ENCODE results near the gene OR2J3.
"Not testable (repeated sequence)": the region's sequence is repeated elsewhere in the genome, so short reads cannot be mapped to it uniquely, and the experiment has no call there.

OR2J3 gene

GRCh38 chr6:29107758-29108157 lies at the start of gene OR2J3:
TSS of gene OR2J3 (plus strand) at chr6:29108058. CDS start at chr6:29111891, 3,833 bp downstream.
- no peak for DNase-seq

- DNase-seq, result no peak
These were observed 35.8 kb upstream of the OR2J3 start for GRCh38 chr6:29071831-29072723.

- no peak for DNase-seq
These were observed 28.7 kb upstream of the OR2J3 start for GRCh38 chr6:29079203-29079602.

- no peak for DNase-seq
These were observed 26.5 kb upstream of the OR2J3 start for GRCh38 chr6:29081312-29081711.

GRCh38 chr6:29082457-29082856 lies 25.4 kb upstream of the OR2J3 start:
- no peak for DNase-seq

- DNase-seq, result no peak
These were observed 20.6 kb upstream of the OR2J3 start, which contains the start of gene OR2B3 for GRCh38 chr6:29087213-29087612. TSS of gene OR2B3 (minus strand) at chr6:29087313. CDS start at chr6:29087248, 65 bp downstream.

DNA sequence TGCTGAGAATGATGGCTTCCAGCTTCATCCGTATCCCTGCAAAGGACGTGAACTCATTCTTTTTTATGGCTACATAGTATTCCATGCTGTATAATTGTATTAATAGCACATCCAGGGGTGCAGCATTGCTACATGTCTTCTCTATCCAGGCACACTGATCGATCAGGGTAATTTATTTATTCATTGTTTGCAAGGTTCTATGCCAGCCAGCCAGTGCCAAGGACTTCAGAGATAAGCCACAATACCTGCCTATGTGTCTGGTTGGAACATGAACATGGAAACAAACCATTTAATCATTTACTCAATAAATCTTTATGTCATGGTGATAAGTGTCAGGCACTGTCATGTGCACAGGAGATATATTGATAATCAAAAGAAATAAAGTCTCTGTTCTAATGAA lies 14.9 kb upstream of the OR2J3 start:
- DNase-seq, result no peak

DNA sequence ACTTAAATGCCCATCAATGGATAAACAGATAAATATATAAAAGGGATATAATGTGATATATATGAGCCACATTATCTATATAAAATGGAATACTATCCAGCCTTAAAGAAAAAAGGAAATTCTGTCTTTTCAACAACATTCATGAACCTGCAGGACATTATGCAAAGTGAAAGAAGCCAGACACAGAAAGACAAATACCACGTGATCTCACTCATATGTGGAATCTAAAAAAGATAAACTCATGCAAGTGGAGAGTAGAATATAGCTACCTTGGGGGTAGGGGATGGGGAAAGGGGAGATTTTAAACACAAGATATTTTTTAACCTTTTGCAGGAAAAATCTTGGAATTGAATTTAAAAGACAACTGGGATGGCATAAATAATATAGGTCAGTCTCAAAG lies 10.1 kb upstream of the OR2J3 start:
- no peak for DNase-seq

DNA sequence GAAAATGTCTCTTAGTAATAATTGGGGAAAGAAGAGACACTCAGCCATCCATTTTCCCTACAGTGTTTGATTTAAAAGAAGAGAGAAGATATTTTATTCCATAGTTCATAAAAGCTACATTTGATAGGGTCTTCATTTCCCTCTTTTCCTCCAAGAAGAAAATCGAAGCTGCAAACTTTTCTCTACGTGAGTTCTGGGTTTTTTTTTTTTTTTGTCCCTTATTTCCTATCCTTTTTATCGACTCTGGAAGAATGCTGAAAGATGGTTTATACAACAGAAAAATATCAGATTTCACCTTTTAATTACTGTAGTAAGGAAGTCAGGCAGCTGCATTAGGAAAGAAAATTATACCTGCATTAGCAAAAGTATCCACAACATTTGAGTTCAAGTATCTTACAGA lies 8.7 kb upstream of the OR2J3 start, which contains the start of gene OR2J1:
OR2J1 (plus strand) TSS at position 301 of the 400 bp plus-strand sequence. CDS start 1,453 bp downstream, outside the sequence.
- no peak for DNase-seq

DNA sequence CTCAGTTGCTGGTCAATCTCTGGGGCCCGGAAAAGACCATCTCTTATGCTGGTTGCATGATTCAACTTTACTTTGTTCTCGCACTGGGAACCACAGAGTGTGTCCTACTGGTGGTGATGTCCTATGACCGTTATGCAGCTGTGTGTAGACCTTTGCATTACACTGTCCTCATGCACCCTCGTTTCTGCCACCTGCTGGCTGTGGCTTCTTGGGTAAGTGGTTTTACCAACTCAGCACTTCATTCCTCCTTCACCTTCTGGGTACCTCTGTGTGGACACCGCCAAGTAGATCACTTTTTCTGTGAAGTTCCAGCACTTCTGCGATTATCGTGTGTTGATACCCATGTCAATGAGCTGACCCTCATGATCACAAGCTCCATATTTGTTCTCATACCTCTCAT lies 4.3 kb downstream of the OR2J3 start:
- peak; percentile 1 for DNase-seq

GRCh38 chr6:29114964-29115363 lies 7.1 kb downstream of the OR2J3 start:
- not testable (repeated sequence) for DNase-seq

GRCh38 chr6:29129326-29130012 lies 21.6 kb downstream of the OR2J3 start:
- DNase-seq, result no peak

DNA sequence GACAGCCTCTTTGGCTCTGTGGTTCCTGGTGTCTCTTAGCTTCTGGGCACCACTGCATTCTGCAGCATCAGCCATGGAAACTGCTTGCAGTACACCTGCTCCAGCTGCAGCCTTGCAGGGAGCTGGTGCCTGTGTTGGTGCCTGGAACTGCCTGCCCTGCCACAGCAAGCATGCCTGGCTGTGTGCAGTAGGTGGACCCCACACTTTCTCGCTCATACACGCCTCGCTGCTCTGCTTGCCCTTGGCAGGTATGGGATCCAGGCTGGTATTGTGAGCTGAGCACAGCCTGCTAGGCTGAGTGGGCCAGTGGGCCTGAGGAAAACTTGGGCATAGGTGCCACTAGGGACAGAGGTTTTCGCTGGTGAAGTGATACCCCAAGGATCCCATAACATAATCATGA lies 22.8 kb downstream of the OR2J3 start:
- DNase-seq, result no peak

DNA sequence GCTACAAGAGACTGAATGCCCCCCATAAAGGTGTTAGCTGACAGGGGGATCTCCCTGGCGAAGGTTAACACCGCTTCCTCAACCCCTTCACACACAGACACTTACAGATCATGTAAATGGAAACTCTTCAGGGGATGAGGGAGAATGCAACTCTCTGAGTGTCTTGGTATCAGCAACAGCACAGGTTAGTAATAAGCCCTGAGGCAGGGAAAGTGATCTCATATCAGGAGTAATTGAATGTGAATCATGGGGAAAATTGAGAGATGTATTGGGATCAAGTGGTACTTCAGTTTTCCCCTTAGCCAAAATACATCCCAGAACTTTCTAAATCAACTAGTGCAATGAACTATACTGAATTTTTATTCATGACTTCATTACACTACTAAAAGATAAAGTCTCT lies 23.8 kb downstream of the OR2J3 start:
- no peak for DNase-seq

GRCh38 chr6:29137724-29138123 lies 29.9 kb downstream of the OR2J3 start:
- DNase-seq, result no peak

DNA sequence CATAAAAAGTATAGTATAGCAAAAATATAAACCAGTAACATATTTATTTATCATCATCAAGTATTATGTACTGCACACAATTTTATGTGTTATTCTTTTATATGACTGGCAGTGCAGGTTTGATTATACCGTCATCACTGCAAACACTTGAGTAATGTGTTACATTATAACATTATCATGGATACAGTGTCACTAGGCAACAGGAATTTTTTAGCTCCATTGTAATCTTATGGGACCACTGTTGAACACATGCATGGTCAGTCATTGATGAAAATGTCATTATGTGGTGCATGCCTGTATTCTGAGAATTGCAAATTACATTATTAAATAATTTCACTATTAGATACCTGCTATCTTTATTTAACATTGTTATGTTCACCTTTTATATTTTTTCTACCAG lies 33.7 kb downstream of the OR2J3 start:
- DNase-seq, result no peak

DNA sequence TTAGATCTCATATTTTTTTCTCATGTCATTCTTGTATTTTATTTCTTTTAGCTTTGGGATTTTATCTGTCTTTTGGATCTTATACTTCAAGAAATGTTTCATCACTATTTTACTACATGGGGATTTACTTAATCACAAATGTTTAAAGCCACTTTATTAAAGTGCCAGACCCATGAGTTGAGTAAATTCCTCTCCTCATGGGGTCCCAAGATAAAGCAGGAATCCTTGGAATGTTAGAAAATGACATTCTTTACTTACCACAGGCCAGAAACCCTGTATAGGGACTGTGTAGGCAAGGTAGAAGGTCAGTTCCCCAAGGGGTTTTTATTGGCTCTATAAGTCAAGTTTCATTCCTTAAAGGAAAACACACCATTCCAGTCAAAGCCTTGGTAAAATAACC lies 34.5 kb downstream of the OR2J3 start:
- DNase-seq, result no peak

- no peak for DNase-seq
These were observed 38.3 kb downstream of the OR2J3 start for GRCh38 chr6:29146179-29146578.

GRCh38 chr6:29147074-29147473 lies 39.2 kb downstream of the OR2J3 start:
- DNase-seq, result no peak

GRCh38 chr6:29149444-29149843 lies 41.6 kb downstream of the OR2J3 start:
- DNase-seq, result not testable (repeated sequence)

GRCh38 chr6:29153083-29153482 lies 45.2 kb downstream of the OR2J3 start:
- DNase-seq, result no peak

DNA sequence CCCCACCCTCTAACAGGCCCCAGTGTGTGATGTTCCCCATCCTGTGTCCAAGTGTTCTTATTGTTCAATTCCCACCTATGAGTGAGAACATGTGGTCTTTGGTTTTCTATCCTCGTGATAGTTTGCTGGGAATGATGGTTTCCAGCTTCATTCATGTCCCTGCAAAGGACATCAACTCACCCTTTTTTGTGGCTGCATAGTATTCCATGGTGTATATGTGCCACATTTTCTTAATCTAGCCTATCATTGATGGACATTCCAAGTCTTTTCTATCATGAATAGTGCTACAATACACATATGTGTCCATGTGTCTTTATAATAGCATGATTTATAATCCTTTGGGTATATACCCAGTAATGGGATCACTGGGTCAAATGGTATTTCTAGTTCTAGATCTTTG lies 47.3 kb downstream of the OR2J3 start:
- DNase-seq, result not testable (repeated sequence)

- not testable (repeated sequence) for DNase-seq
These were observed 52.1 kb downstream of the OR2J3 start for GRCh38 chr6:29159922-29160321.
